Hepatic stellate cell (primary cell): ENCODE results near the gene TMEM258.

Experiments used
- DNase-seq: peaks from one replicate; pipeline ENCODE4 v3.0.0; 2011; ENCODE audit warnings: low spot score

TMEM258 gene

GRCh38 chr11:61775606-61776554 lies 16.5 kb downstream of the TMEM258 start:
- no peak for DNase-seq

GRCh38 chr11:61775106-61775505 lies 17.3 kb downstream of the TMEM258 start:
- no peak for DNase-seq

DNA sequence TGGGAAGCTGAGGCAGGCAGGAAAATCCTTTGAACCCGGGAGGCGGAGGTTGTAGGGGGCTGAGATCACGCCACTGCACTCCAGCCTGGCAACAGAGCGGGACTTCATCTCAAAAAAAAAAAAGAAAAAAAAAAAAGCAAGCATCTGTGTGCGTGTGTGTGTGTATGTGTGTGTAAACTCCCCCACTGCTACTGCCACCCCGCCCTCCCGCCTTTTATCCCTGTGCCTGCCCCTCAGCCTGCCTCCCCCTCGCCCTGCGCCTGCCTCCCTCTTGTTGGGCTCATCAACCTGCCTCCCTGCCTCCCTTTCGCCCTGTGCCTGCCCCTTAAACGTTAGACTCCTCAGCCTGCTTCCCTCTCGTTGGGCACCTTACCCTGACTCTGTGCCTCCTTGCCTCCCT lies 18.0 kb downstream of the TMEM258 start:
- no peak for DNase-seq

GRCh38 chr11:61773809-61774208 lies 18.6 kb downstream of the TMEM258 start:
- no peak for DNase-seq

DNA sequence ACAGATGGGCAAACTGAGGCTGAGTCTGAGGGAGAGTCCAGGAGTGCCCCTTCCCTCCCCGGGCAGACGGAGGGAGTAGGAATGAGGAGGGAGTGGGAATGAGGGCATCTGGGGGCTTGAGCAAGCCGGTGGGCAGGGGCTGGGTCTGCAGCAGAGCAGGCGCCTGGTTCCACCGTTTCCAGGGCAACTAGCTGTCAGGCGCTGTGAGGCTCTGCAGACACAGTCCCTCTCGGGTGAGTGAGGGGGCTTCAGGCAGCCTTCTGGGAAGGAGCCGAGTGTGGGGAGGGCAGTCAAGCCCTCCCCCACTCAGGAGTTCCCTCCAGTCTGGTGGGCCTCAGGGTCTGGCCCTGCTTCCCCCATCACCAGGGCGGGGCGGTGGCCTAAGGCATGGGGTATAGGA lies 19.0 kb downstream of the TMEM258 start:
- no peak for DNase-seq

DNA sequence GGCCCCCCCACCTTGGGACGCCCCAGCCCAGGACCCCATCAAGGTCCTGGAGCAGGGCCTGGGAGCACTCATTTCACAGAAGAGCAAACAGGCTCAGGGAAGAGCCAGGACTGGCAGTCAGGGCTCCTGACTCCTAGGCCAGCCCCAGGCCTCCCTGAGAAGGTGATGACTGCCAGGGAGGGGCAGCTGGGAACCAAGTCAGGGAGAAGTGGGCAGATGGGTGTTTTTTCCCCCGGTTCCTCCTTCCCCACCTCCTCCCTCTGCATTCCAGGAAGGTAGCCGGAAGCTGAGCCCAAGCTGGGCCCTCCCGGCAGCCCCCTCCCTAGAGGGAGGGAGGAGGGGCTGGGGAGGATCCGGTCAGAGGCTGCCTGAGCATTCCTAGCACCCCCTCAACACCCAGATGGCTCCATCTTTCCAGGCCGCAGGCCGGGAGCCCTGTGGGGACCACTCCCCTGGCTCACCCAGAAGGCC lies 20.4 kb downstream of the TMEM258 start:
- no peak for DNase-seq

GRCh38 chr11:61771195-61771894 lies 21.1 kb downstream of the TMEM258 start:
- DNase-seq: no peak

DNA sequence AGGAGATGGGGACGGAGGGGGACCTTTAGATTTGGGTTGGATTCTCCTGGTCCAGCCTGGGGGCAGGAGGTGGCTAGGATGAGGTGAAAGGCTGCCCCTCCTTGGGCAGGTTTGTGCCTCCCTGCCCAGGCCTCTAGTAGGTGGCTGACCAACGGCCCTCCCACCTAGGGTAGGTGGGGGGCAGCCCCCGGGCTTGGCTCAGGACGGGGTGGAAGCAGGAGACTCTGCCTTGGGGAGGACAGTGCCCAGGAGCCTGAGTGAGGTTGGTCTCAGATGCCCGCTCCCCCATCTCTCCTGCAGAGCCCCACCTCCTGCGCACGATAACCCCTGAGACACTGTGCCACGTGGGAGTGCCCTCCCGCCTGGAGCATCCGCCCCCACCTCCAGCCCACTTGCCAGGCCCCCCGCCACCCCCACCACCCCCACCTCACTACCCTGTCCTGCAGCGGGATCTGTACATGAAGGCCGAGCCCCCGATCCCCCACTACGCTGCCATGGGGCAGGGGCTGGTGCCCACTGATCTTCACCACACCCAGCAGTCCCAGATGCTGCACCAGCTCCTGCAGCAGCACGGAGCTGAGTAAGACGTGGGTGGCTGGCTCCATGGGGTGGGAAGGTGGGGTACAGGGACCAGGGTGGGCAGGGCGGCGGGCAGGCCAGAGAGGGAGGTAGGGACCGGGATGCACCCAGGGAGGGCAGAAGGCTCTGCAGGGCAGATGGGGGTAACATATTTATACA lies 22.3 kb downstream of the TMEM258 start:
- DNase-seq: no peak

GRCh38 chr11:61769169-61769920 lies 23.1 kb downstream of the TMEM258 start:
- DNase-seq: peak; percentile 74

GRCh38 chr11:61768376-61769076 lies 23.9 kb downstream of the TMEM258 start:
- DNase-seq: no peak

- no peak for DNase-seq
Observed at GRCh38 chr11:61766353-61766841, 26.0 kb downstream of the TMEM258 start.

GRCh38 chr11:61765550-61766253 lies 26.7 kb downstream of the TMEM258 start:
- DNase-seq: no peak

DNA sequence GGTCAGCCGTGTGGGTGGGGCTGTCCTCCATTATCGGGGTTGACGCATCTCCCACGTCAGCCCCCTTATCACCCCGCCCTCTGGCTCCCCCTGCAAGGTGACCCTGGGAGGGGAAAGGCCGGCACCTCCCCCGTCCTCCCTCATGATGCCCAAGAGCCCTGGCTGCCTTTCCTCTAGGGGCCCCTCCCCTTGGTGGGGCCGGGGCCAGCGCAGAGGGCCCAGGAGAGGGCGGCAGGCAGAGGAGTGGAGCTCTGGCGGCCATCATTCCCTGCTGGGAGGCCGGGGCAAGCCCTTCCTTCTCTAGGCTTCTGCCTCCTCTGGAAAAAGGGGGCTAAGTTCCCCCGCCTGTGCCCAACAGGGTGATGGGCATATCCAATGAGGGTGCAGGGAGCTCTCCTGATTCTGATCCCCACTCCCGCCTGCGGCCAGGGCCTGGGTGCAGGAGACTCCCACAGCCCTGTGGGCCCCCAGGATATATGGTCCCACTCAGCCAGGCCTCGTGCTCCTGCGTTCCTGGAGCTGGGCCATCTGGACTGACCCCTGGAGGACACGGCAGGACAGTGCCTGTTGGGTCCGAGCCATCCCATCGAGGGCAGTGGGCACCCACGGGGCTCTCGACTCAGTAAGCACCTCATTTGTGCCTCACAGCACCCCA lies 27.7 kb downstream of the TMEM258 start:
- DNase-seq: no peak

DNA sequence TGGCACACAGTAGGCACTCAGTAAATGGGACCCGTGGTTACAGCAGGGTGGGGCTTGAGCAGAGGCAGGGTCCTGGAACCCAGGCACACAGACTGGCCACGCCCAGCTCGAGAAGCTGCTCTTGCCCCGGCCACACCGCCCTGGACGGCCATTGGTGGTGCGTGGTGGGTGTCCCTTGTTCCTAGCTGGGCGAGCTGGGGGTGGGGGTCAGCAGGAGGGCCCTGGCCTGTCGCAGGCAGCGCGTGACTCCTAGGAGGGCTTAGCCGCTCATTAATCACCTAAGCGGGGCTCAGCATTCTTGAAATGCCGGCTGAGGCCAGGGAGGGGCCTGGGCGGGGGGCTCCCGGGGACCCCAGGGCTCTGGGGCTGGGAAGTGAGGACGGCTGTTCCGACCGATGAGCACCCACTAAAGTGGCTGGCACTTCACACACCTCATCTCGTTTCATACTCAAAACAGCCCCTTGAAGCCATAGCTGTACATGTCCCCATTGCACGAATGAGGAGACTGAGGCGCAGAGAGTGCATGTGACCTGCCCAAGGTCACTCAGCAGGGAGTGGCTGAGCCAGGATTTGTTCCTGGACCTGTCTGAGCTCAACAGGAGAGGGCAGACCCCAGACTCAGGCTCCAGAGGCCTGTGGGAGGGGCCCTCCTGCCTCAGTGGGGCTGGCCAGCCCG lies 28.3 kb downstream of the TMEM258 start:
- no peak for DNase-seq

DNA sequence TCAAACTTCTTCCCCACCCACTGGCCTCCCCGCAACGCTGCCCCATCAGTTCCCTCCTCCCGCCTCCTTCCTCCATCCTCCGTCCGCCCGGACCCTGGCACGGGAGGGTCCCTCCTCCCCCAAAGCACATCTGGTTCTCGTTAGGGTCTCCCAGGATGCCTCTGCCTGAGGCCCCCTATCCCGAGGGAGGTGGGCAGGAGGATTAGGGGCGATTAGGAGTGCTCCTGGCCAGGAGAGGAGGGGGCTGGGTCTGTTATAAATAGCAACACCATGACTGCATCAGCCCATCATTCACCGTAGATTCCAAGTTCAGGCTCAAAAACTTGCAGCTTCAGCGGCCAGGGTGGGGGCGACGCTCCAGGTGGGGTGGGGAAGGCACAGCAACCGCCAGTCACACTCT lies 29.6 kb downstream of the TMEM258 start:
- DNase-seq: no peak

DNA sequence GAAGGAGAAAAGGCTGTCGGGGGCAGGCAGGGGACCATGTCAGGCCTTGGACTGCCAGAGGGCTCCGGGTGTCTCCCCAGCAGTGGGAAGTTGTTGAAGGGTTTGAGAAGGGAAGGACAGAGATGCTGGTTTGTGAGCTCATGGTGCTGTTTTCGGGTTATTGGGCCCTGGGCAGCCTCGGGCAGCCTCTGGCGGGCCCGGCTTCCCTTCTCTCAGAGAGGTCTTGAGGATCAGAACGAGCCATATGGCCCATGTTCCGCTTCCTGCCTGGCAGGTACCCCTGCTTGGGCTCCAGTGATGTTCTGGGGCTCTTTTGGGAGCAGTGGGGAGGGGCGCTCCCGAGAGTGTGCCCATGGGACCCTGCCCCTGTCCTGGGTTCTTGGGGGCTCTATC lies 30.2 kb downstream of the TMEM258 start:
- DNase-seq: no peak

DNA sequence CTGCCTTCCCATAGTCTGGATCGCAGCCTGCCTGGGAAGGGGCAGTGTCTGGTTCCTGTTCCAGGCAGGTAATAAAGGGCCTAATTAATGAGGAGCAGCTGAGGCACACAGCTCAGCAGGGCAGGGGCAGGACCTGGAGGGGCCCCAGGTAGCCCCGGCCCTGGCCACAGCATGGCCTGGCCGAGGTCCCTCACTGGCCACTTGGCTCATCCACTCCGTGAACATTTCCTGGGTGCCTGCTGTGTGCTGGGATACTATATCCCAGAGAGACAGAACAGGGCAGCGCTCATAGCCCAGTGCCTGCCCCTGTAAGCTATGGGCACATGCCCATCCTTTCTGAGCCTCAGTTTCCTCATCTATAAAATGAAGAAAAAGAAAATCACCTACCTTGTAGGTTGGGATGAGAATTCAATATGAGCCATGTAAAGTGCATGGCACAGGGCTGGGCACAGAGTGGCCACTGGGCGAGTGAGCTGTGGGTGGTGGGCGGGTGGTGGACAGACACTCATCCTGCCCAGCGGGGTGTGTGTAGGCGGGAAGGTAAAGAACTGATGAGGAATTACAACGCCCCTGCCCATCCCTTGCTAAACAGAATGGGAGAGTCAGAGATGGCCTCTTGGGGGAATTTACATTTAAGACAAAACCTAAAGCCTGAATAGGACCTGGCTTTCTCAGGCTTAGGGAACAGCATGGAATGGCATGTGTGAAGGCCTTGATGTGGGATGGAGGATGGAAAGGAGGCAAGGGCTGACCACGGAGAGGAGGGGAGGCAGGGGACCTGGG lies 30.8 kb downstream of the TMEM258 start:
- no peak for DNase-seq

DNA sequence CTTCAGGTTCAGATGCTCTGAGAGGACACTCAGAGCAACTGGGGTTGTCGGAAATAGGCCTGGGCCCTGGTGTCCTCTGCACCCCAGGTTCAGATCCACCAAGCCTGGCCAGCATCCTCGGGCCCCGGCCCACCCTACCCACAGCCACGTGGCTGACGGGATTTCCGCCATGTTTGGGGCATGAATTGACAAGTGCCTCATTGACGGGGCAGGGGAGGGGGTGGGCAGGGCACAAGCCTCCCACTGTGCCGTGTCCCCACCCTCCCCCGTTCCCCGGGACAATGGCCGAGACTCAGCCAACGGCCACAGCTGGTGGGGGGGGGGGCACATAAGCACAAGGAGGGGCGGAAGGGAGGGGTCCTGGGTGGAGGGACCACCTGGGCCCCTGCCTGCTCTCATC lies 31.5 kb downstream of the TMEM258 start:
- no peak for DNase-seq
